GM18511 (cell line): ENCODE measurements around the gene BEGAIN.

Experiments used
- ATAC-seq: cut with Tn5 transposase; IDR thresholded peaks from one replicate; pipeline ENCODE4 v1.9.1; 2021; ENCODE audit warnings: mild to moderate bottlenecking, moderate library complexity; ENCODE audit not compliant: unreplicated experiment

The BEGAIN gene, protein sequence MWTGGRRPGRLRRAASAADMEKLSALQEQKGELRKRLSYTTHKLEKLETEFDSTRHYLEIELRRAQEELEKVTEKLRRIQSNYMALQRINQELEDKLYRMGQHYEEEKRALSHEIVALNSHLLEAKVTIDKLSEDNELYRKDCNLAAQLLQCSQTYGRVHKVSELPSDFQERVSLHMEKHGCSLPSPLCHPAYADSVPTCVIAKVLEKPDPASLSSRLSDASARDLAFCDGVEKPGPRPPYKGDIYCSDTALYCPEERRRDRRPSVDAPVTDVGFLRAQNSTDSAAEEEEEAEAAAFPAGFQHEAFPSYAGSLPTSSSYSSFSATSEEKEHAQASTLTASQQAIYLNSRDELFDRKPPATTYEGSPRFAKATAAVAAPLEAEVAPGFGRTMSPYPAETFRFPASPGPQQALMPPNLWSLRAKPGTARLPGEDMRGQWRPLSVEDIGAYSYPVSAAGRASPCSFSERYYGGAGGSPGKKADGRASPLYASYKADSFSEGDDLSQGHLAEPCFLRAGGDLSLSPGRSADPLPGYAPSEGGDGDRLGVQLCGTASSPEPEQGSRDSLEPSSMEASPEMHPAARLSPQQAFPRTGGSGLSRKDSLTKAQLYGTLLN

DNA sequence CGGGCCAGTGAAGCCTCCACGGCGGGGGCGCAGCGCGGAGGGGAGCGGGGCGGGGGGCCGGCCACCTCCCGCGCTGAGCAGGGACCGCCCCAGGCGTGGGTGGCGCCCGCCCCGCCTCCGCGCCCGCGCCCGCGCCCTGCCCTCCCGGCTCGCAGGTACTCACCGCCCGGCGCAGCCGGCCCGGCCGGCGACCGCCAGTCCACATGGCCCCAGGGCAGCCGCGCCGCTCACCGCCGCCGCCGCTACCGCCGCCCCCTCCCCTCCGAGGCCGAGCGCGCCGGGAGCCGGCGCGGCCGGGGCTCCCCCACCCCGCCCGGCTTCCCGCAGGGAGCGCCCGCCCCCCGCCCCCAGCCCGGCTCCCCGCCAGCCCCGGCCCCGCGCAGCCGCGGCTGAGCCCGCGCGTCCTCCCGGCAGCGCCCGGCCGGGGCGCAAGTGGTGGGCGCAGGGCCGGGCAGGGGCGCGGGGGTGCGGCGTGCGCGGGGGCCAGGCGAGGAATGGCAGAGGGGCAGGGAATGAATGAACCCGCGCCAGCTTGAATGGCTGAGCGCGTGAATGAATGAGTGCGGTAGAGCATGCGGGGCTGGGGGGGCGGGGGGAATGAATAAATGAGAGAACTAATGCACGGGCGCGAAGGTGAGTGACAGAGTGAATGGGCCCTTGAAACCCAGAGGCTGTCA is at the start of gene BEGAIN:
Gene BEGAIN (minus strand): TSS at position 332 of the 677 bp plus-strand sequence. CDS start 127 bp downstream, at position 205.
- no peak for ATAC-seq

DNA sequence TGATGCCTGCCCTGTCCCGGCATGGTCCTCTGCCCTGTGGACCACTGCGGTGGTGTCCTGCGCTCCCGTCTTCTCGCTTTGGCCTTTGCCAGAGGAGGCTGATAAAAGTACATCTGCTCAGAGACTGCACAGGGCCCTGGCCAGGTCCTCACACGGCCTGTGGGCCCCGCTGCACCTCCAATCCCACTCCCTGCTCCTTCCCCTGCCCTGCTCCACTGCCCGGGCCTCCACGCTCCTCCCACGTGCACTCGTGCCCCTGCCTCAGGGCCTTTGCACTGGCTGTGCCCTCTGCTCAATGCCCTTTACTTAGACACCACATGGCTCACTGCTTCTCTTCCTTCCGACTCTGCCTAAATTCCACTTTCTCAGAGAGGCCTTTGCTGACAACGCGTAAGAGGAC is 49.3 kb upstream of the BEGAIN start:
- no peak for ATAC-seq

DNA sequence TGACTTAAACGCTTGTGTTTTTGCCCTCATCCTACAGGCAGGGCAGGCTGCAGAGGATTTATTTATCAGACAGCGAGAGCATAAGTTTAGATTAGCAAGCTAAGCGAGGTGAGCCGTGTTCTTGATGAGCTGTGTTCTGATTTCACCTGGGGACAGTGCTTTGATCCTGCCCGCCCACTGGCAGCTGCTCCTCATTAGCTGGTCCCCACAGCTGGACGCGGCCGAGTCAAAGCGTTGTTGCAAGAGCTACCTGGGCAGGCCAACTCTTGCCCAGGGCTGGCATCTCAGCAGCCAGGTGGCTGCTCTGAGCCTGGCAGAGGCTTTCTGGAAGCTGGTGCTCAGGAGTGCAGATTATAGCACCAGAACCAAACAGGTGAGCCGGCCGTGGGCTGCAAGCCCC is 46.8 kb upstream of the BEGAIN start:
- ATAC-seq, result no peak

DNA sequence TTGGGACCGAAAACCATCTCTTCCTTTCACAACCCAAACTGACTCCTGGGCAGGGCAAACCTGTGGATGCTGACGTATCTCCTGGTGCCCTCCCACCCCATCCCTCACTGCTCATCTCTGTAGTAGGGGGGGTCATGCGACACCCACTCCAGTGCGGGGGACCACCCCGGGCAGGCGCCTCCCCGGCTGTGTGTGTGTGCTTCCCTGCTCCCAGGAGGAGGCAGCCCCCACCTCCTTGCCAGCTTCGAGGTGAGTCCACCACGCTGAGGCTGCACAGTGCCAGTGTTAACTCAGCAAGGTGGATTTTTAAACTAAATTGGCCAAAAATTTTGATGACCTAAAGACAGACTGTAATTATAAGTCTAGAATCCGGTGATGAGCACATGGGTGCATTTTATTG is 46.2 kb upstream of the BEGAIN start:
- ATAC-seq, result no peak

DNA sequence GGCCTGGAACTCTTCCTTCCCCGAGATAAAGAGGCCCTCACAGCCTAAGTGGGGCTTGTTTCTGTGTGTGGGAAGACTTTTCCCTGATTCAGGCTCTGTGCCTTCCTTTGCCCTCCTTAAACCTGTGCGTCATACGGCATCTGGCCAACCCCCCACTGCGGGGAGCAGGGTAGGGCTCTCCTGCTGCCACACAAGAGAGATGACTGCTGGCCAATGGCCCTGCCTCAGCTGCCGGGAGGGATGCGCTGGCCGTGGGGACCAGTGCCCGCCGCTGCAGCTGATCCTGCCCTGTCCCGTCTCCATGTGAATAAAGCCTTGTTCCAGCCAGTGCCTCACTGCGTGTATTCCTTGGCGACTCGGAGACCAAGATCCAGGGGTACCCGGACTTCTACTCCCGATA is 42.5 kb upstream of the BEGAIN start:
- ATAC-seq, result no peak

DNA sequence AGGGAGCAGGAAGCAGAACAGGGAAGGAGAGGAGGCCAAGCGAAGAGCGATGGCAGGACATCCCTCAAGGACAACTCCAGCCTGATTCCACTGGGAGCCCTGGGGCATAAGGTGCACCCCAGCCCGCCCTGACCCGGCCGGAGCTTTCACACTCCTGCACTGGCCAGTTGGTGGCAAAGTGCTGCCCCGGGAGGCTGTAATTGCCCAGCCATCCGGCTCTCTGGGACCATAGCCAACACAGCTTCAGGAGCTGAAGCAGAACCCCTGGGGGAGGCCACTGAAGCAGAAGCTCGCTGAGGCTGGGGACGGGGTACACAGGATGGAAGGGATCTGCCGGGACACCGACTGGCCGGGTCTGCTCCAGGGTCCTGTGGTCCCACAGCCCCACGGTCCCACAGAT is 41.9 kb upstream of the BEGAIN start:
- ATAC-seq, result no peak

DNA sequence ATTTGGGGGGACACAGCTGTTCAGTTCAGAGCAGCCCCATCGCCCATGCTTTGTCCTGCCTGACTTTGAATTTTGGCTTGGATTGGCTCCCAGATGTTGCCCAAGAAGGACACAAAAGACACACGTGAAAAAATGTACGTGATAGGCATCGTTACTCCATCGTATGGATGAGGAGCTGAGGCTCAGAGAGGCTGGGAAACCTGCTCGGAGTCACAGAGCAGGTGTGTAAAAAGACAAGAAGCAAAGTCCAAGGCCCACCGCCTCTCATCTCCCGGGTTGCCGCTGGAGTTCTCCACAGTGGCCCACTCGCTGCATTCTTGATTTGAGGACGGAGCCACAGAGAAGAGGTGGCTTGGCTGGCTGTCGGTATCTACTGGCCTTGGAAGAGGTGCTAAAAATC is 41.0 kb upstream of the BEGAIN start:
- no peak for ATAC-seq

DNA sequence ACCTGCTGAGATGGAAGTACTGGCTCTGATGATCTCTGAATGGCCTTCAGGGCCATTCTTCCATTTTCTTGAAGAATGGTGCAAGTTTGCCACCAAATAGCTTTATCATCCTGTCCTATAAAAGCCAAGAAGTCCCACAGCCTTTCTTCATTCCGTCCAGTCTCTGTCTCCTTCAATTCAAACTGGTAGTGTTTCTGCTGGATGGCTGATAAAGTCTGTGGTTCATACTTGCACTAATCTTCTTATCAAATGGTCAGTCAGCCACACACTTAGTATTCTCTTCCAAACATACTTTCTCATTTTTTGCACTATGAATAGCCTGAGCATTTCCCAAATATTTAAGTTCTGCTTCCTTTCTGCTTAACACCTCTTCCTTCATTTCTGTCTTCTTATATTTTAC is 39.4 kb upstream of the BEGAIN start:
- ATAC-seq, result no peak

DNA sequence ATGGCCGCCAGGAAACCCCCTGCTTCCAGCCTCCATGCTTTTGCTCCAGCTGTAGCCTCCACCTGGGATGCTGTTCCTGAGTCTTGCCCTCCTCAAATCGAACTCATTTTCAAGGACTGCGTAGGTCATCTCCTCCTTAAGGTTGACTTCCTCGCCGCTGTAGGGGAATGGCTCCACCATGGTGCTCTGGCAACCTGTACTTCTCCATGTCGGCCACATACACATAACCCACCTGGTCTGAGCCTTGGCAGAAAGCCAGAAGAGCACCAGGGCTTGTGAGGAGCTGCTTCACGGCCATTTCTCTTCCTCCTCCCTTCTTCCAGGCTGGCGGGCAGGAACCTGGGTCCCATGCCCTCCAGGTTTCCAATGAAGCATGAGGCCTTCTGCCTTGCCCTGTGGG is 36.7 kb upstream of the BEGAIN start:
- ATAC-seq, result no peak

DNA sequence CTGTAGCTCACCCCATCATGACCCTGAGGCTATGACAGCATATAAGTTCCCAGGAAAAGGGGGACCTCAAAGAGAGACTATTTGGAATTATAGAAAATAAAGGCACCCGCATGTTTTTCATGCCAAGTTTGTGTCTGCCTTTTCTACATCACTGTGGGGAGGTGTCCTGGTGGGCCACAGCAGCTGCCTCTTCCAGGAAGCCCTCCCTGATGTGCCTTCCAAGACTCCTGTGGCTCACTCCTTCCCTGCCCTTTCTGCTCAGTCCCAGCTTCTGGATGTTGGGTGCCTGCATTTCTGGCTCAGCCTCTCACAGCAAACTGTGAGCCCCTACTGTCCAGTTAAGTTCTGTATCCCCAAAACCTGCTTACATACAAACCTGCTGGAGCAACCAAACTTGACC is 36.3 kb upstream of the BEGAIN start:
- no peak for ATAC-seq

DNA sequence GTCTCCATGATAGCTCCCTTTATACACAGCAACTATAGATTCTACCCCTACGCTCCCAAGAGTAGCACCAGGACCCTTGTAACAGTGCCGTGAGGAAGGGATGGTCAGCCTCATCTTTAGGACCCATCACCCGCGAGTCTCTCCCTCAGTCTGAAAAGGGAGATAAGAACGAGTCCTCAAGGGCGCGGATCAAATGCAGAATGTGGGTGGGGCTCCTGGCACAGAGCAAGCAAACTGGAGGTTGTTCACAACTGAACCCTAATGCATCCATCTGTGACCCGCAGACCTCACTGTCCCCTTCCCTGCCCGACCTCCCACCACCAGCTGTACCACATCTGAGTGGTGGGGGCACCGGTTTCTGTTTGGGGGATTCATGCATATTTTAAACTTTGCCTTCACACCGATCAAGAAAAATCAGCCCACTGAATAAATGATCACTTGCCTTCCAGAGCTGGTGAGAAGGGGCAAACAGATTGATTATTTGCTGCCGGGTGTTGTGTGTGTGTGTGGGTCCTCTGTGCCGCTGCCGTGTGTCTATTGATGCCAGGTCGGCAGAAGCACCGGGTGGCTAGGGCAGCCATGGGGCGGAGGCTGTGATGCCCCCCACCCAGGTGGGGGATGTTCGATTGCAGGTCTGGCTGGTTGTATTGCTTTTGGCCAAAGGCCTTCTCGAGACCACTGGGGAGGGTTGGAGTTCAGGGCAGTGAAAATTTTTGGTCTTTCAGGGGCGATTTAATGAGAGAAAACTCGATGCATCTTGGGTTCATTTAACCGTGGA is 35.7 kb upstream of the BEGAIN start:
- ATAC-seq, result no peak

DNA sequence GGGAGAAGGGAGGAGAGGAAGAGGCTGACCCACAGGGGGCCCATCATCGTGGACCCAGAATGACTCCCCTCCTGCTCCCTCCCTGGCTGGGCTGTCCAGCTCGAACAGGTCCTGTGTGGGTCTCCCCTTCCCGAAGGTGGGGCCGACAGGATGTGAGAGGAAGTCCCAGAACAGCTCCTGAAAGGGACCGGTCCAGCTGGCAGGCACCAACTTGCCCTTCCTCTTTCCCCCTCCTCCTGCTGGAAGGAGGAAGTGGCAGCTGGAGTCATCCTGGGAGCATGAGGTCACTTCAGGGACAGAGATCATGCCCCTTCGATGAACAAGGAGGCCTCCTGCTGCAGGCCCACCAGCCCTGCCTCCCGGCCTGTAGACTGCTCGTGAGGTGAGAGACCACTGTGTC is 35.0 kb upstream of the BEGAIN start:
- ATAC-seq, result no peak

DNA sequence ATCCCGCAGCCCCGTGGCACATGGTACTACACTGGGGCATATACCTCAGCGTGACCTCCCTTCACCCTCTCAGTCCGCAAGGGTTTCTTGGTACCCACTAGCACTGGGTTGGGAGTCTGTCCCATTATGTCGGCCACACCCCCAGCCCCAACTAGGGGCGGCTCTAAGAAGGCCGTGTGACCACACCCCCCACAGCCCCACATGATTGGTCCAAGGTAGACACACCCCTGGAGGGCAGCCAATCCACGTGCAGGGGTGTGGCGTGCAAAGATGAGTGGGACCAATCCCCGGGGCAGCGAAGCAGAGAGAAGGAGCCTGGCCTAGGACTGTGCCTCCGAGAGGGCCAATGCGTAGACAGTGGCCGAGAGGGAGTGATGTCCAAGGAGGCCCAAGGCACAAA is 34.6 kb upstream of the BEGAIN start:
- ATAC-seq, result no peak

DNA sequence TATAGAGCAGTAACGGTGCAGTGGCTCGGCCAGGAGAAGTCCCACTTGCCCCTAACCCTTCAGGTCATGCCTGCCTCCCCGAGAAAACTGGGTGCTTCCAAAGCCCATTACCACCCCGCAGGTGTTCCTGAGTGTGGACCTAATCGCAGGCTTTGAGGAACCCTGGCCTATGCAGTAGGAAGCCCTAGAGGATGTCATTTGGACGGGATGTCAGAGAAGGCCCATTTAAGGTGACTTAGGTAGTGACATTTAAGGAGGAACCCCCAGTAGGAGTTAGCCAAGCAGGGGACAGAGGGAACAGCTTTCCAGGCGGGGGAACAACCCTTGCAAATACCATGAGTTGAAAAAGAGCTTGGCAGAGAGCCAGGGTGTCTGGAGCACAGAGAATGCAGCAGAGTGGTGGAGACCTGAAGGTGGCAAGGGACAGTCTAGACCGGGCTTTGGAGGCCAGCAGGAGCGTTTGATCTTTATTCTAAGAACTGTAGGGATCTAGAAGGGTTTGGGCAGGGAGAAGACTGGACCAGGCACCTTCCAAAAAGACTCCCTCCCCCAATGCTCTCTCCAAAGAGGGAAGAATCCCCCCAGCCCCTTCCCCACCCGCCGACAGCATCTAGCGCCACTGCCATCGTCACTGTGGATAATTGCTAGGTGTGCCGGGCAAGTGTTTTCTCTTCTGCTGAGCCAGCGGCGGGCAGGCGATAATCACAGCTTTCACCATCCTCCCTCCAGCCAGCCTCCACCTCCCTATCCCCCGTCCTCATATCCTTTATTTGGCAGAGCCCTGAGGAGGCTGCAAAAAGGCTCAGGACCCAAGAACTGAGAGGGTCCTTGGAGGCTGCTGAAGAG is 33.3 kb upstream of the BEGAIN start:
- no peak for ATAC-seq

DNA sequence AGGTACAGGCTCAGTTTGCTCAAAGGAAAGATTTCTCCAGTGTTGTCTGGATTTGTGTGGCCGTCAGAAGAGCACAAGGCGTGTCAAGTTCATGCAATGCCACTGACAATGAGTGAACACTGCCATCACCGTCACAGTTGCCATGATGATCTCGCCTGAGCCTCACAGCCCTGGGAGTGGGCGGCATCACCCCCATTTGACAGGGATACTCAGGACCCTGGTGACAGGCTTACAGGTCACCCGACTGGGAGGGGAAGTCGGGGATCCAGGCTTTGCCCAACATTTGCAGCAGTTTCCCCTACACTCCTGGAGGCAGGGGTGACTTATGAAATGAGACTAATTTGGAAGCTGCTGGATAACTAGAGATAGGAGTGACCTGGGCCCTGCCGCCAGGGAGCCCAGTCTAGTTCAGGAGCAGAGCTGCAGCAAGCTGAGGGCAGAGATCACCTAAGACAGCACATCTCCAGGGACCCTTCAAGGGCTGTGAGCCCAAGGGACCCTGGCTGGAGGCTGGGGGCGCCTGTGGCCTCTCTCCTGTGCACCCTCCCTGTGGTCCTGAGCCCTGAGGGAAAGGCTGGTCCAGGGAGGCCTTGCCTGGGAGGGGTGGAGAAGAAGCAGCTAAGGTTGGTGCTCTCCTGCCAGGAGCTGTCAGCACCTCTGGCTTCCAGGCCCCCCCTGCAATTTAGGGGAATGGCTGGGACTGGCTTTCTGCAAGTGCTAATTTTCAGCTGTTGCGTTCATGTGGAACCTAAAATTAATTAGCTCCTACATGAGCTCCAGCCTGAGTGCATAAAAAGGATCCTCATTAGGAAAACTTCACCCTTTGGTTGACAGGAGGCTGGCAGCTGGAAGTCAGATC is 32.4 kb upstream of the BEGAIN start:
- ATAC-seq, result no peak

DNA sequence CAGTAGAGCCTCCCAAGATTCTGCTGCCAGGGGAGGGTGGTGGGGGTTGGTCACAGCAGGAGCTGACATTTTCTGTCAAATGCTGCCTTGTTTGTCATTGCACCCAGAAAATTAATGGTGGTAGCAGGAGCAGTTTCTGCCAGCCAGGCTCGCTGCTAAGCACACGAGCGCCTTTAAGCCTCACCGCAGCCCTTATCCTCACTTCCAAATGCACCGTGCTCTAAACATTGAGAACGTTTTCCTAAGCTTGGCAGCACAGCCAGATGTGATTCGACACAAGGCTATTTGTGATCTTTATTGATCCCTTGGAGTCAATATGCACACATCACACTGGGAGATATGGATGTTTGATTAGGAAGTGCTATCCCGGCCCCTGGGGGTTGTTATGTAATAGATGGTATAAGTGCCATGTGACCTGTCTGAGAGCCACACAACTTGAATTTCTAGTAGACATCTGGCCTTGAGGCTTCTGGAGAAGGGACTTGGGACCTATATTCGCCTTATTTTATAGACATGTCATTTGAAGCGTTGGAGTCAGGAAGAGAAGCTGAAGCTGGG is 31.6 kb upstream of the BEGAIN start:
- ATAC-seq, result no peak

DNA sequence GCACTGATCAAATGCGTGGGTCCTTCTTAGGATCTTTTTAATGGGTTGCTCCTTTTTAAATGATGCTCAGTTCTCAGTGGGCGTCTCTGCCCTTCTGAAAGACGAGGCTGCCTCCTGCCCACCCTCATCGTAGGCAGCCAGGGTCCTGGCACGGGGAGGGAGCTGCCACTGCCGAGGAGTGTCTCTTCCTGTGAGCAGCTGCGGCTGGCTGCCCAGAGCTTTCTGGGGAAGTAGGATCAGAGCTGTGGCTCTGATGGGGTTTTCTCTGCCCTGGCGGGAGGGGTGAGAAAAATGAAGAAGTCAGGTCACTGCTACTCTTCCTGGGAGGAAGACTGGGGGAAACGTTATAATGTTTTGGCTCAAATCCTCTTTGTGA is 31.1 kb upstream of the BEGAIN start:
- no peak for ATAC-seq

DNA sequence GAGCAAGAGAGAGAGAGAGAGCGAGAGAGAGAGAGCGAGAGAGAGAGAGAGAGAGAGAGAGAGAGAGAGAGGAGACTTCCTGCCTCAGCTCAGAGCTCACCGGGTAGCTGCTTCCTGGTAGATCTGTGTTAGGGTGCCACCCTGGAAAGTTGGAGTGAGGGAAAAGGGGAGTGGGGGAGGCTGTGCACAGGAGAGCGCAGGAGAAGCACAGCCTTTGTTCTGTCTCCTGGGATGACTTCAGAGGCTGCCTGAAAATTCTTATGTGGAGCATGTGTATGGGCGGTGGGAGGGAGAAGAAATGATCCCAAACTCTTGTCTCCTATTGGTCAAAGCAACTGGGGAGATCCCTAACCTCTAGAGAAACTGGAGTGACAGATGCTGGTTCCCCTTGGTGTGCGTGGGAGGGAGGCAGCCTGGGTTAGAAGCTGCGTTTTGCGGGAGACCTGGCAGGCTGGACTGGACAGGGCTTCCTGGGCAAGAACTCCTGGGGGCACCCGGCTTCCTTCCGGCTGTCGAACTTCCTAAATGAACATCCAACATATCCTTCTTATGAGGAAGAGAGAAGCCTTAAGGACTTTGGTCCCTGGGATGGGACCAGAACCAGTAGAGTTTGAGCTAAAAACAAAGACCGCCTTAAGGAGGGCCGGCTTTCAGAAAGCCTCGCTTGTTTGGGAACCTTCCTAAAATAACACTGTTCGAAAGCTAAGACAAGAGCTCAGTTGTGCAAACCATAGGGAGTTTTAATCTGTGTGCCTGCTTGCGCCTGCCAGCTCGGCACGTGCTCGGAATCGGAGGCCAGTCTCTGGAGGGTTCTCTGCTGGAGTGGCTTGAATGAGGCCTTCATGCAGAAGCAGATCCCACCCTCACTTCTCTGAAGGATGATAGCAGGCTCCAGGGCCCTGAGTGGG is 30.4 kb upstream of the BEGAIN start:
- ATAC-seq, result no peak
